ENCODE data around the gene PTPRG. TPM values are rescaled to one million over a fixed set of nuclear protein-coding genes. Genes with fewer than 3 reads are reported as not detected.

The PTPRG gene
- total and polyA plus RNA-seq, 2 experiments from 2014 or later, result 24.4 to 131 TPM

GRCh38 chr3:61665121-61665520, 103.8 kb downstream of the PTPRG start (continued):
- TF ChIP-seq, protein P1, sequence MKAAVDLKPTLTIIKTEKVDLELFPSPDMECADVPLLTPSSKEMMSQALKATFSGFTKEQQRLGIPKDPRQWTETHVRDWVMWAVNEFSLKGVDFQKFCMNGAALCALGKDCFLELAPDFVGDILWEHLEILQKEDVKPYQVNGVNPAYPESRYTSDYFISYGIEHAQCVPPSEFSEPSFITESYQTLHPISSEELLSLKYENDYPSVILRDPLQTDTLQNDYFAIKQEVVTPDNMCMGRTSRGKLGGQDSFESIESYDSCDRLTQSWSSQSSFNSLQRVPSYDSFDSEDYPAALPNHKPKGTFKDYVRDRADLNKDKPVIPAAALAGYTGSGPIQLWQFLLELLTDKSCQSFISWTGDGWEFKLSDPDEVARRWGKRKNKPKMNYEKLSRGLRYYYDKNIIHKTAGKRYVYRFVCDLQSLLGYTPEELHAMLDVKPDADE (IDR thresholded peaks at IDR 0.05), result no peak
- no peak for TF ChIP-seq JUNB (IDR thresholded peaks at IDR 0.05; ENCODE audit: unreplicated experiment)
- no peak for TF ChIP-seq NANOG (IDR thresholded peaks at IDR 0.05; ENCODE audit: borderline replicate concordance)
- TF ChIP-seq, protein P2, sequence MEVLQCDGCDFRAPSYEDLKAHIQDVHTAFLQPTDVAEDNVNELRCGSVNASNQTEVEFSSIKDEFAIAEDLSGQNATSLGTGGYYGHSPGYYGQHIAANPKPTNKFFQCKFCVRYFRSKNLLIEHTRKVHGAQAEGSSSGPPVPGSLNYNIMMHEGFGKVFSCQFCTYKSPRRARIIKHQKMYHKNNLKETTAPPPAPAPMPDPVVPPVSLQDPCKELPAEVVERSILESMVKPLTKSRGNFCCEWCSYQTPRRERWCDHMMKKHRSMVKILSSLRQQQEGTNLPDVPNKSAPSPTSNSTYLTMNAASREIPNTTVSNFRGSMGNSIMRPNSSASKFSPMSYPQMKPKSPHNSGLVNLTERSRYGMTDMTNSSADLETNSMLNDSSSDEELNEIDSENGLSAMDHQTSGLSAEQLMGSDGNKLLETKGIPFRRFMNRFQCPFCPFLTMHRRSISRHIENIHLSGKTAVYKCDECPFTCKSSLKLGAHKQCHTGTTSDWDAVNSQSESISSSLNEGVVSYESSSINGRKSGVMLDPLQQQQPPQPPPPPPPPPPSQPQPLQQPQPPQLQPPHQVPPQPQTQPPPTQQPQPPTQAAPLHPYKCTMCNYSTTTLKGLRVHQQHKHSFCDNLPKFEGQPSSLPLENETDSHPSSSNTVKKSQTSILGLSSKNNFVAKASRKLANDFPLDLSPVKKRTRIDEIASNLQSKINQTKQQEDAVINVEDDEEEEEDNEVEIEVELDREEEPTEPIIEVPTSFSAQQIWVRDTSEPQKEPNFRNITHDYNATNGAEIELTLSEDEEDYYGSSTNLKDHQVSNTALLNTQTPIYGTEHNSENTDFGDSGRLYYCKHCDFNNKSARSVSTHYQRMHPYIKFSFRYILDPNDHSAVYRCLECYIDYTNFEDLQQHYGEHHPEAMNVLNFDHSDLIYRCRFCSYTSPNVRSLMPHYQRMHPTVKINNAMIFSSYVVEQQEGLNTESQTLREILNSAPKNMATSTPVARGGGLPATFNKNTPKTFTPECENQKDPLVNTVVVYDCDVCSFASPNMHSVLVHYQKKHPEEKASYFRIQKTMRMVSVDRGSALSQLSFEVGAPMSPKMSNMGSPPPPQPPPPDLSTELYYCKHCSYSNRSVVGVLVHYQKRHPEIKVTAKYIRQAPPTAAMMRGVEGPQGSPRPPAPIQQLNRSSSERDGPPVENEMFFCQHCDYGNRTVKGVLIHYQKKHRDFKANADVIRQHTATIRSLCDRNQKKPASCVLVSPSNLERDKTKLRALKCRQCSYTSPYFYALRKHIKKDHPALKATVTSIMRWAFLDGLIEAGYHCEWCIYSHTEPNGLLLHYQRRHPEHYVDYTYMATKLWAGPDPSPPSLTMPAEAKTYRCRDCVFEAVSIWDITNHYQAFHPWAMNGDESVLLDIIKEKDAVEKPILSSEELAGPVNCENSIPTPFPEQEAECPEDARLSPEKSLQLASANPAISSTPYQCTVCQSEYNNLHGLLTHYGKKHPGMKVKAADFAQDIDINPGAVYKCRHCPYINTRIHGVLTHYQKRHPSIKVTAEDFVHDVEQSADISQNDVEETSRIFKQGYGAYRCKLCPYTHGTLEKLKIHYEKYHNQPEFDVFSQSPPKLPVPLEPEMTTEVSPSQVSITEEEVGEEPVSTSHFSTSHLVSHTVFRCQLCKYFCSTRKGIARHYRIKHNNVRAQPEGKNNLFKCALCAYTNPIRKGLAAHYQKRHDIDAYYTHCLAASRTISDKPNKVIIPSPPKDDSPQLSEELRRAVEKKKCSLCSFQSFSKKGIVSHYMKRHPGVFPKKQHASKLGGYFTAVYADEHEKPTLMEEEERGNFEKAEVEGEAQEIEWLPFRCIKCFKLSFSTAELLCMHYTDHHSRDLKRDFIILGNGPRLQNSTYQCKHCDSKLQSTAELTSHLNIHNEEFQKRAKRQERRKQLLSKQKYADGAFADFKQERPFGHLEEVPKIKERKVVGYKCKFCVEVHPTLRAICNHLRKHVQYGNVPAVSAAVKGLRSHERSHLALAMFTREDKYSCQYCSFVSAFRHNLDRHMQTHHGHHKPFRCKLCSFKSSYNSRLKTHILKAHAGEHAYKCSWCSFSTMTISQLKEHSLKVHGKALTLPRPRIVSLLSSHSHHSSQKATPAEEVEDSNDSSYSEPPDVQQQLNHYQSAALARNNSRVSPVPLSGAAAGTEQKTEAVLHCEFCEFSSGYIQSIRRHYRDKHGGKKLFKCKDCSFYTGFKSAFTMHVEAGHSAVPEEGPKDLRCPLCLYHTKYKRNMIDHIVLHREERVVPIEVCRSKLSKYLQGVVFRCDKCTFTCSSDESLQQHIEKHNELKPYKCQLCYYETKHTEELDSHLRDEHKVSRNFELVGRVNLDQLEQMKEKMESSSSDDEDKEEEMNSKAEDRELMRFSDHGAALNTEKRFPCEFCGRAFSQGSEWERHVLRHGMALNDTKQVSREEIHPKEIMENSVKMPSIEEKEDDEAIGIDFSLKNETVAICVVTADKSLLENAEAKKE (CRISPR knock-in tag; IDR thresholded peaks at IDR 0.05), result no peak

DNA sequence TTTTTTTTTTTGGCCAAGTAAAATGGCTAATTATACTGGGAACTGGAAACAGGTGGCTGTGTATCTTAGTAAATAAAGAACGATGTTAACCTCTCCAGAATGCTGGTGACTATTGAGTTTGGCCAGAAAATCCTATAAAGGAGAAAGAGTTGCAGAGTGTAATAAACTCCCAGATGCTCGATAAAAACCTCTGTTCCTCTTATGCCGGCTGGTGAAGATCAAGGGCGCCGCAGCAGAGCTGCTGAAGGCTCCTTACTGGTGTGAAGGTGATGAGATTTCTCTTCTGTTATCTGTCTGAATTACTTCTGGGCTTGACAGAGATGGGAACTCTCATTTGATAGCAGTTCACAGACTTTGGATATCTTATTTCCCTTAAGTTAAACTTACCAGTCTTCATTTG, 104.6 kb downstream of the PTPRG start:
- no peaks in the 10 kb centered on the region for H3K9me2 ChIP-seq (ENCODE audit: insufficient read depth)
- Mint-ChIP-seq H3K9me3 (peaks cover 8% of the 10 kb centered on the region), H3K27me3 (ENCODE audit: insufficient read depth, low read depth, poor library complexity) (no peaks in the 10 kb centered on the region), H3K4me1 (peaks cover 75% of the 10 kb centered on the region), H3K27ac (no peak overlapping the region; the same call in 1 of the 2 replicates), H3K4me3 (no peak overlapping the region), H3K36me3 (ENCODE audit: low read depth) (peaks cover 24% of the 10 kb centered on the region)
- no peak overlapping the region for H3K4me3 ChIP-seq
- no peak overlapping the region for H3K4me2 ChIP-seq
- peaks cover 17% of the 10 kb centered on the region for H4K20me1 ChIP-seq (replicated peaks; ENCODE audit: insufficient read depth)
- peaks cover 76% of the 10 kb centered on the region for H3K4me1 ChIP-seq (ENCODE audit: insufficient read depth)
- H3F3A ChIP-seq (replicated peaks; ENCODE audit: low read depth), result no peaks in the 10 kb centered on the region; the same call in 1 of the 2 replicates
- TF ChIP-seq POLR2AphosphoS5 (IDR thresholded peaks at IDR 0.05; ENCODE audit: low read depth) (no peak), ZNF114 (CRISPR knock-in tag; IDR thresholded peaks at IDR 0.05) (no peak), STAT1 (IDR thresholded peaks at IDR 0.05; ENCODE audit: unreplicated experiment) (no peak), EZH2phosphoT487 (IDR thresholded peaks at IDR 0.05; ENCODE audit: unreplicated experiment) (no peak), EZH2 (IDR thresholded peaks at IDR 0.05; ENCODE audit: low read depth, unreplicated experiment) (no peak)
- TF ChIP-seq, protein P3, sequence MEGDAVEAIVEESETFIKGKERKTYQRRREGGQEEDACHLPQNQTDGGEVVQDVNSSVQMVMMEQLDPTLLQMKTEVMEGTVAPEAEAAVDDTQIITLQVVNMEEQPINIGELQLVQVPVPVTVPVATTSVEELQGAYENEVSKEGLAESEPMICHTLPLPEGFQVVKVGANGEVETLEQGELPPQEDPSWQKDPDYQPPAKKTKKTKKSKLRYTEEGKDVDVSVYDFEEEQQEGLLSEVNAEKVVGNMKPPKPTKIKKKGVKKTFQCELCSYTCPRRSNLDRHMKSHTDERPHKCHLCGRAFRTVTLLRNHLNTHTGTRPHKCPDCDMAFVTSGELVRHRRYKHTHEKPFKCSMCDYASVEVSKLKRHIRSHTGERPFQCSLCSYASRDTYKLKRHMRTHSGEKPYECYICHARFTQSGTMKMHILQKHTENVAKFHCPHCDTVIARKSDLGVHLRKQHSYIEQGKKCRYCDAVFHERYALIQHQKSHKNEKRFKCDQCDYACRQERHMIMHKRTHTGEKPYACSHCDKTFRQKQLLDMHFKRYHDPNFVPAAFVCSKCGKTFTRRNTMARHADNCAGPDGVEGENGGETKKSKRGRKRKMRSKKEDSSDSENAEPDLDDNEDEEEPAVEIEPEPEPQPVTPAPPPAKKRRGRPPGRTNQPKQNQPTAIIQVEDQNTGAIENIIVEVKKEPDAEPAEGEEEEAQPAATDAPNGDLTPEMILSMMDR (conservative IDR thresholded peaks at IDR 0.05; ENCODE audit: low read depth in 2 of 2), result no peak
- TF ChIP-seq, protein P1 (IDR thresholded peaks at IDR 0.05), result no peak
- no peak for ATAC-seq
- peaks cover 100% of the 10 kb centered on the region for H3K79me2 ChIP-seq (replicated peaks; ENCODE audit: insufficient read depth)
- H2AFZ ChIP-seq, result no peak overlapping the region
- H3K36me3 ChIP-seq (ENCODE audit: insufficient read depth), result no peaks in the 10 kb centered on the region
- no peaks in the 10 kb centered on the region for H3K27me3 ChIP-seq (ENCODE audit: insufficient read depth)
- H3K27ac ChIP-seq (ENCODE audit: low read depth), result no peak overlapping the region
- DNase-seq (ENCODE audit: low spot score), result no peak

Data from GM23338 (cell line).